Measurements from ENCODE around the gene E2F7.

The E2F7 gene

DNA sequence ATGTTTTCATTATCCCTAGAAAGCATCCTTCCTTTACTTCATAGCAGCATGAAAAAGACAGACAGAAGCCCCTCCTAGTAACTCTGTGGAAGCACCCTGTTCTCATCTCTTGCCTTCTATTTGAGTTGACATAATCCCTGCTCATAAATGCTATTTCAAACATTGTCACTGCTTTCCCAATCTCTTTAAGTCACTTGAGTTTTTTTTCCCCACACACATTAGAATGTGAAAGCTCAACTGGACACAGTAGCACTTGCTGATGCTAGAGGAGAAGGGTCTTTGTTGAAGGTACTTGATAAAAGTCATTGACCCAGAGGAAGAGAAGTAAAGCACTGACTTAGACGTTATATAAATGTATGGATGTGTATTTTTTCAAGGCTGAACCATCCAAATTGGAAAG lies 3.0 kb downstream of the E2F7 start:
- DNase-seq: no peak

- DNase-seq: no peak
Measured at GRCh38 chr12:77060883-77061240, 4.5 kb downstream of the E2F7 start.

- DNase-seq: peak; percentile 6
Measured at GRCh38 chr12:77060136-77060882, 5.1 kb downstream of the E2F7 start.

- DNase-seq: no peak
Measured at GRCh38 chr12:77058740-77059139, 6.6 kb downstream of the E2F7 start.

GRCh38 chr12:77054851-77055250 lies 10.5 kb downstream of the E2F7 start:
- no peak for DNase-seq

GRCh38 chr12:77053259-77053658 lies 12.1 kb downstream of the E2F7 start:
- DNase-seq: no peak

DNA sequence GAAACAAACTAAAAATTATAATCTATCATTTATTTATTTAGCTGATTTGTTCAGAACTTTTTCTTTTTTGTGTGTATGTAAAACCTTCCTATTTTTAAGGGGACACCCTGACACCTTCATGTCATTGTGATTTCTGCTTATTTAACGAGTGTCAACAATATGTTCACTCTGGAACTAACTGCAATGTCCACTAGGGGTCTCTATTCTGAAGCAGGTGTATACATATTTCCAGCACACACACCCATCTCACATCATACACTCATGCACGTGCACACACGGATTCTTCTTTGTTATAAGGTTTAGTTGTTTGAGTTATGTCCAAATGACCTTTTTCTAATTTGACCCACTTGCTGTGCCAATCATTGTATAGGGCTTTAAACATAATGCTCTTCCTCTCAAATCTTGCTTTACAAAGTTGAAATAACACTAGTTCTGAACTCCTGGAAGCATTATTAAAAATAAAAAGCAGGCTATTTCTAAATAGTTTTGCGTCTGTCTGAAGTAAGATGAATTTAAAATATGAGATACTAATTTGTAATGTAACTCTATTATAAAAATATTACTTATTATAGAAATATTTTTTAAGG lies 15.5 kb downstream of the E2F7 start:
- peak; percentile 64 for DNase-seq

DNA sequence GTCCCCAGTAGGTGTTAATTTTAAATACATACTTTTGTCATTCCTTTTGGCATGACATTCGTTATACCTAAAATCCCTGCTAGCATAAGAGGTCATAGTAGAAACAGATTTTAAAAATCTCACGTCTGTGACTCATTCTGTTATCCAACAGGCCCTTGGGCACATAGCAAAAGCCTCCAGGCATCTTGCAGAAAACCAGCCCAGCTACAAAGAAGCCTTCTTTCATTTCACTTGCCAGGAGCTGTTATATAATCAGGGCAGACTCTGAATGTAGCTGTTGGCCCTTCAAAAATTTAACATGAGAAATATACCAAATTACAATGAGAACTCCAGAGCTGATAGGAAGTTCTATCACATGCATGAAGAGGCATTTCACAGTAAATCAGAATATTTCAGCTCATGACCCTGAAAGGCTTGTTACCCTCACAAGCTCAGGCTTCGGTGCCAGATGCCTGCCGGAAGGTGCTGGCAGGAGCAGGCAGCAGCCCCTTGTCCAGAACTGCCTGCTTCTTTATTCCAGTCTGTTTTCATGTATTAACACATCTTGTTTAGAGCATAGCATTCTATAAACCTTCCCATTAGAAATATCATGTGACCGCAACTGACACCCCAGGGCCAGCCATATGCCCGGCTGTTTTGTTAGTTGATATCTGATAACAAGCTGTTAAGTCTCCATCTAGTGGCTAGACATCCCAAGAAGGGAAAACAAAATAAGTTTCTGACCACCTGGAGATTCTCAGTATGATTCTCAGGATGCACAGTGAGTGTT lies 17.8 kb downstream of the E2F7 start:
- no peak for DNase-seq

- DNase-seq: no peak
Measured at GRCh38 chr12:77046468-77046867, 18.9 kb downstream of the E2F7 start.

- DNase-seq: no peak
Measured at GRCh38 chr12:77045183-77045582, 20.2 kb downstream of the E2F7 start.

GRCh38 chr12:77044721-77045120 lies 20.6 kb downstream of the E2F7 start:
- no peak for DNase-seq

DNA sequence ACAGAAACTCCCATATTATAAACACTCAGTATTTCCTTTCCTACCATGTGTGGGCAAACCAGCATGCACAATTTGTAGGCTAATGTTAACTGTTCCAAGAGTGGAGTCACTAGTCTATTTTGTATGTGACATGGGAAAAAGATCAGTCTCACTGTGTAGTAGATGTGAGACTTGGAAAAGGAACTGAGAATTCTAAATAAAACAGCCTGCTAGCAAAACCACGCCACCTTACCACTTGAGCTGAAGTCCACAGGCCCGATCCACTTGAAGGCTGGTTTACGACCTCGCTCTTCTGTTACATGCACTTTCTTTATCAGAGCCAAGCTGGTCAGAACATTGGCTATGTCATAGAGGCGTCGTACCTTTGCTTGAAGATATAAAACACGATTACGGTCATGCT lies 22.5 kb downstream of the E2F7 start:
- no peak for DNase-seq

DNA sequence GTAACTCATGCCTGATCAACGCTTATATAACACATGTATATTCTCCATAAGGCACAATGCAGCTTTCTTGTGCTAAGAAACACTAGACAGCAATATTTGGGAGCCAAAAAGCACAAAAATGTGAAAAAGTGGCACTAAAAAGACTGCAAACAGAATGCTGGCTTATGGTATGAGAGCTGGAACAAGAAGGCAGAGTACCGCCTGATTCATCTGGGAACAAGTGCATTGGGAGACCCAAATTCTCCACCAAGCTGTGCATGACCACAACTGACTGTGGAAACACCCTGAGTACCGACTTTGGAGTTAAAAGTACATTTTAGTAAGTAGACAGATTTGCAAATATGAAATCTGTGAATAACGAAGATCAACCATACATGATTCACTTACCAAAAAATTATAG lies 25.1 kb downstream of the E2F7 start:
- no peak for DNase-seq

GRCh38 chr12:77035226-77035625 lies 30.1 kb downstream of the E2F7 start:
- DNase-seq: no peak

DNA sequence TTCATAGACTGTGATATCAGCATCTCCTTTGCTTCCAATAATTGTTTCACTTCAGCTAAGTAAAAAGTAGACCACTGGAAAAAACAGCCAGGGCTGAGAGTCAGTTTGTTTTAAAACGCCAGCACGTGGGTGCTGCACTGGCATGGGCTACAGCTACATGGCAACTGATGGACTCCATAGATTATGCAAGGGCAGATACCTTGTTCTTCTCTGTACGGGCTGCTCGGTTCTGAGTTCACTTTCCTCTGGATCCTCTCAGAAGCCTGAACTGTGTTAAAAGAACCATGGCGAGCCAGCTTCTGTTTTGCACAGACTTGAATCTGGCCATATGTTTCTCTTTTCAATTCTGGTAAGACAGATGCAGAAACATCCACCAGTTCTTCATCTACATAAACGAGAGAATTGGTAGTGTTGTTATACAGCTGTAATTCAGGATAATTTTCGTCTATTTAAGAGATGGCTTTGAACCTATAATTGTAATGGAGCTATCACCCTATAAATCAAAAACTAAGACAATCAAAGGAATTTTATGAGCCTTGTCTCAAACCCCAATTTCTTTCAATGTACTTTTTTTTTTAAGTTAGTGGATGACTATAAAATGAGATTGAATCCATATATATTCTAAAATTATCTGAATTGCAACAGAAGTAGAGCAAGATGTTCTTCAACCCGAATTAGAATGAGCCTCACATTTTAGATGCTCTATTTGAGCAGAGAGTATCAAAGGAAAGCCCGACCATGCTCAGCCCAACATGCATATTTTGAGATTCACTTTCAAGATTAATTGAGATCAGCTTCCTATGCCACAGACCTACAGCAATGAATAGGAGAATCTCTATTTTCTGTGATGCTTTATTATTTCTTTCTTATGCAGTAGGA lies 31.5 kb downstream of the E2F7 start:
- no peak for DNase-seq

GRCh38 chr12:77032406-77032805 lies 33.0 kb downstream of the E2F7 start:
- no peak for DNase-seq

GRCh38 chr12:77031745-77032144 lies 33.6 kb downstream of the E2F7 start:
- no peak for DNase-seq

DNA sequence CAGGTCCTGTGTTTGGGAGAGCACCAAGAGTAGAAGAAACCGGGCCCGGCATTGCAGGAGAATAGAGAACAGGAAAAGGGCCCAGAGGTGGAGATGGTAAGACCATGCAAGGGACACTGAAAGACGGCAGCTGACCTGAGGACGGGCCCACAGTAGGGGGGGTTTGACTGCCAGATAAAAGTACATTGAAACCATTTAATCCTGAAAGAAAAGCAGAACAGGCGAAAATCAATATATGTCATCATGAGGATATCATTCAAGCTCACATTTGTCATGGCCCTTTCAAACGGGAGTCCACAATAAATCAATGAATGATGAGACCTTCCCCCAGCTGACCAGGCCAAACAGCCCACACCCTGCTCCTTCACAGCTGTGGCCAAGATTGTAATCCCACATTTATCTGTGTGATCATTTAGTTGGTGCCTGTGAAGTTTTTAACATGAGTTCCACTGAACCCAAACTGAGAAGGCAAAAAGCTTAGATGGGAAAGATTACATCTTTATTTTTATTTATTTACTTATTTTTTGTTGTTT lies 39.5 kb downstream of the E2F7 start:
- DNase-seq: no peak

DNA sequence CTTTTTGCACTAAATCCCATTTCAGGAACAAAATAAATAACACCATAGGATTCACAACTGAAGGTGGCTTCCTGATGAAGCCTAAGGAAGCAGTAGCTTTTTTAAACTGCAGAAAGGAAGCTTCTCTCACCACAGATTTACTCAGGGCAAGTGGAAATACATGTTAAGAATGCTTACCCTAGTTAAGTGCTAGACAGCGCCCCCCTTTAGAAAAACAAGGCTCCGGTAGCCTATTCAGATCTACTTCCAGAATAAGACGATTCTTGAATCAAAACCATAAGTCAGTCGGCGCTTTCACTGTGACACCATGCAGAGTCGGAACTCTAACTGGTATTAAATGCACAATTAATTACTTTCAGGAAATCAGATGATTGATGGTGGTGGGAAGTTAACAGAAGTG lies 41.9 kb downstream of the E2F7 start:
- no peak for DNase-seq

- no peak for DNase-seq
Measured at GRCh38 chr12:77019920-77020319, 45.4 kb downstream of the E2F7 start.

GRCh38 chr12:77016606-77017005 lies 48.8 kb downstream of the E2F7 start:
- DNase-seq: no peak

DNA sequence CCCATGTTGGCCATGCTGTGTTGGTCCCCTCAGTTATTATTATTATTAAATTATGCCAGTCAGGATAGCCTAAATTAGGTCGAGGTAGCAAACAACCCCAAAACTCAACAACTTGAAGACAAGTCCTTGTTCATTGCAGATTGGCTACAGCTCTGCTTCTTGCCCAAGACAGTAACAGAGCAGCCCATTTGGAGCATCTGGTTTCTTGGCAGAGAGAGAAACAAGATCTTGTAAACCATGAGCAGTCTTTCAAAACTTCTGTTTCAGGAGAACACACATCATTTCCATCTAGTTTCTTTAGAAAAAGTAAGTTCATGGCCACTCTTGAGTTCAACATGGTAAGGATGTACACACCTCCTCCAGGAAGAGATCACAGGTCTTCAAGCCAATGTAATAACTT lies 52.3 kb downstream of the E2F7 start:
- DNase-seq: no peak

Data from CD4-positive, alpha-beta T cell treated with Interleukin-21 for 1 hour (primary cell).